Measurements from ENCODE around the gene TMEM272. TPM values are rescaled to one million over a fixed set of nuclear protein-coding genes. Genes with fewer than 3 reads are reported as not detected.

Gene TMEM272
- total and polyA plus RNA-seq, 2 donors (not counting 3 experiments of a cell fraction or from before 2014, with no cell fraction given), result not detected

- TF ChIP-seq GATA2 (IDR thresholded peaks at IDR 0.05; ENCODE audit: insufficient read depth, insufficient read length, low read depth, low read length) (no peak), FOS (IDR thresholded peaks at IDR 0.05; ENCODE audit: borderline replicate concordance, insufficient read depth, low read length) (no peak), POLR2AphosphoS5 (IDR thresholded peaks at IDR 0.05; ENCODE audit: insufficient read depth, low read depth, low read length) (no peak), POLR2A (IDR thresholded peaks at IDR 0.05; ENCODE audit: low read depth, low read length) (no peak), CTCF (IDR thresholded peaks at IDR 0.05; ENCODE audit: extremely low read depth in 1 of 2, insufficient read depth in 1 of 2, low read depth in 1 of 2, low read length in 2 of 2) (no peak), MYC (IDR thresholded peaks at IDR 0.05; ENCODE audit: low read depth, low read length) (no peak), EZH2 (IDR thresholded peaks at IDR 0.05; ENCODE audit: borderline replicate concordance, low read depth, low read length, severe bottlenecking) (no peak), MAX (IDR thresholded peaks at IDR 0.05; ENCODE audit: insufficient read depth, insufficient read length) (no peak), JUN (IDR thresholded peaks at IDR 0.05; ENCODE audit: borderline replicate concordance, insufficient read depth, insufficient read length, low read depth) (no peak)
- BruUV-seq (replicated peaks), result no TSS peak
- no peaks in the 10 kb centered on the region for H3K4me1 ChIP-seq (ENCODE audit: control insufficient read depth, extremely low read depth, insufficient read depth, low read length)
- H3K27ac ChIP-seq (ENCODE audit: insufficient read depth, low read depth, low read length), result no peak overlapping the region
- no peaks in the 10 kb centered on the region for H4K20me1 ChIP-seq (replicated peaks; ENCODE audit: control insufficient read depth, extremely low read depth, insufficient read depth, low read length)
- FAIRE-seq (no peak), DNase-seq (ENCODE audit: low read depth, low spot score) (no peak)
- H3K4me3 ChIP-seq (replicated peaks in 1 of 3; ENCODE audit: insufficient read depth in 1 of 3, low read depth in 1 of 3, low read length in 3 of 3), result no peak overlapping the region
- intact Hi-C loops (cut with micrococcal nuclease), result no loop called here
- ChIA-PET POLR2A (no interaction called here), CTCF (interaction anchor here (1.0 to 1.1 kb wide), 2 partner anchors 9 to 10 kb away, joined by 3 to 6 read pairs; no protein-coding TSS in a partner anchor)
- no peaks in the 10 kb centered on the region for H3K9me1 ChIP-seq (replicated peaks; ENCODE audit: control insufficient read depth, extremely low read depth, insufficient read depth, low read length)
- no peaks in the 10 kb centered on the region for H3K9me3 ChIP-seq (replicated peaks; ENCODE audit: control insufficient read depth, insufficient read depth, low read length)
- H3K79me2 ChIP-seq (ENCODE audit: control insufficient read depth, insufficient read depth, low read length), result no peaks in the 10 kb centered on the region
- no peak overlapping the region for H2AFZ ChIP-seq (ENCODE audit: low read depth, low read length)
- H3K4me2 ChIP-seq (ENCODE audit: insufficient read depth, low read length), result no peak overlapping the region
- H3K36me3 ChIP-seq (ENCODE audit: control insufficient read depth in 2 of 2, extremely low read depth in 1 of 2, insufficient read depth in 2 of 2, low read length in 2 of 2), result no peaks in the 10 kb centered on the region
- no peak overlapping the region for H3K9ac ChIP-seq (replicated peaks; ENCODE audit: extremely low read depth, insufficient read depth, low read length)
- peaks cover 0 to 2% of the 10 kb centered on the region in 2 experiments for H3K27me3 ChIP-seq (ENCODE audit: control insufficient read depth in 2 of 2, insufficient read depth in 2 of 2, low read length in 2 of 2)
- dilution Hi-C loops (cut with MboI; ENCODE audit: extremely low pct_ligation_motif_present, low sequenced_read_pairs), result no loop called here
These were observed 73.4 kb downstream of the TMEM272 start for GRCh38 chr13:51771418-51772104.

Measured in endothelial cell of umbilical vein (primary cell).